Esophagus squamous epithelium (tissue), 4 donors: ENCODE measurements around the gene CCDC88C.

Source experiments
- CTCF ChIP-seq, 6 experiments: fragments of 450-650 bp in 4 of 6; fragments of 200-600 bp in 2 of 6; sonication (generic) in 2 of 6; IDR thresholded peaks; one replicate each; pipeline ENCODE4 v1.5.1; 2016 to 2019; ENCODE audit warnings: antibody characterized with exemption in 6 of 6, mild to moderate bottlenecking in 4 of 6, moderate library complexity in 4 of 6
- POLR2A ChIP-seq, 4 donors: fragments of 450-650 bp; IDR thresholded peaks; one replicate each; pipeline ENCODE4 v1.6.1; 2017; ENCODE audit warnings: antibody characterized with exemption in 4 of 4, mild to moderate bottlenecking in 4 of 4, moderate library complexity in 3 of 4

DNA sequence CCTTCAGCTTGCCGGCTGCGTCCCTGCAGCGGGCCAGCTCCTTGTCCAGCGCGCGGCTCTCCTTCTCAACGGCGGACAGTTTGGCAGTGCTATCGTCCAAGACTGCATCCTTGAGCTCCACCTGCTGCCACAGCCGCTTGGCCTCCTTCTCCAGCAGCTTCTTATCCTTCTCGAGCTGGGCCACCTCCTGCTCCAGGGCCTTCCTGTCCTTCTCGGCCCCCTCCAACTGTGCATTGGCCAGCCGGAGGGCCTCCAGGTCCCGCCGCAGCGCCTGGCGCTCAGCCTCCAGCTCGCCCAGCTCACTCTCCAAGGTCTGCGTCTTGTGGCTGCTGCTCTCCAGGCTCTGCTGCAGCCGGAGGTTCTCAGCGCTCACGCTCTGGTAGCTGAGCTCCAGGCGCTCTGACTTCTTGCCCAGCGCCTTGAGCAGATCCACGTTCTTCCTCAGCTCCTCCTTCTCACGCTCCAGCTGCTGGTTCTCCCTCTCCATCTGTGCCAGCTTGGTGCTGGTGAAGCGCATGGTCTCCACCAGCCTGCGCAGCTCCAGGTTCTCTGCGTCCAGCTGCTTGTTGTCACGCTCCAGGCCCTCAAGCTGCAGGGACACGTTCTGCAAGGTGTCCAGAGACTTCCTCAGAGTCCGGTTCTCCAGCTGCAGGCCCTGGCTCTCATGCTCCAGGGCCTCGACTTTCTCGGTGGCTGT, 104.3 kb downstream of the CCDC88C start:
- TF ChIP-seq CTCF (IDR thresholded peaks at IDR 0.05) (no peak), POLR2A (IDR thresholded peaks at IDR 0.05) (no peak)
